Glutamatergic neuron (in vitro differentiated cells): ENCODE data around the gene GPR27. TPM values are rescaled to one million over a fixed set of nuclear protein-coding genes. Genes with fewer than 3 reads are reported as not detected.

ENCODE experiments used
- DNase-seq: peaks from one replicate; pipeline ENCODE4 v3.0.0; 2022
- H3K27ac Mint-ChIP-seq: one replicate; pipeline ENCODE4 v1.8.0; 2020; ENCODE audit warnings: mild to moderate bottlenecking, mixed read lengths, inconsistent platforms; ENCODE audit not compliant: unreplicated experiment
- H3K27me3 Mint-ChIP-seq: one replicate; pipeline ENCODE4 v1.8.0; 2020; ENCODE audit warnings: mild to moderate bottlenecking, moderate library complexity, mixed read lengths, inconsistent platforms; ENCODE audit not compliant: unreplicated experiment
- H3K36me3 Mint-ChIP-seq: one replicate; pipeline ENCODE4 v1.8.0; 2020; ENCODE audit warnings: mild to moderate bottlenecking, mixed read lengths, inconsistent platforms; ENCODE audit not compliant: unreplicated experiment
- H3K4me1 Mint-ChIP-seq: one replicate; pipeline ENCODE4 v1.8.0; 2020; ENCODE audit warnings: mild to moderate bottlenecking, low read depth, mixed read lengths, inconsistent platforms; ENCODE audit not compliant: unreplicated experiment
- H3K4me3 Mint-ChIP-seq: one replicate; pipeline ENCODE4 v1.8.0; 2020; ENCODE audit warnings: mild to moderate bottlenecking, mixed read lengths, inconsistent platforms; ENCODE audit not compliant: unreplicated experiment
- H3K9me3 Mint-ChIP-seq: one replicate; pipeline ENCODE4 v1.8.0; 2020; ENCODE audit warnings: mild to moderate bottlenecking, moderate library complexity, mixed read lengths, inconsistent platforms; ENCODE audit not compliant: unreplicated experiment
- CTCF ChIP-seq: fragments of 200-600 bp; sonication (generic); IDR thresholded peaks from one replicate; pipeline ENCODE4 v1.5.0; 2021; ENCODE audit not compliant: partially characterized antibody, unreplicated experiment
- long read RNA-seq: library from polyadenylated mRNA; unstranded; transcript quantifications from one replicate; pipeline ENCODE4 v2.0.0, GENCODE V29; 2020; ENCODE audit not compliant: unreplicated experiment
- total RNA-seq: library from RNA; stranded (reverse); fragmentation: NEBNext Ultra II Directional; extraction: Animal tissue kit (Norgen Biotek cat#: 25700); gene quantifications from one replicate; pipeline ENCODE4 v1.2.1, GENCODE V29; 2021; ENCODE audit not compliant: unreplicated experiment

GPR27 gene
- 4.7 TPM for total RNA-seq
- long read RNA-seq, partial matches to known transcripts, result 0 of 2 reads
- long read RNA-seq, other reads (novel, unspliced or antisense), result 0 of 2 reads

- H3K9me3 Mint-ChIP-seq, result peaks cover 12% of the 10 kb centered on the region
- peak; percentile 57 for DNase-seq
- TF ChIP-seq CTCF, result no peak
- no peaks in the 10 kb centered on the region for H3K36me3 Mint-ChIP-seq
- peak within 1 kb of the TSS; percentile 70 for H3K4me3 Mint-ChIP-seq
- H3K27me3 Mint-ChIP-seq, result peaks cover 19% of the 10 kb centered on the region
- H3K27ac Mint-ChIP-seq, result no peak within 1 kb of the TSS
- H3K4me1 Mint-ChIP-seq, result peaks cover 3% of the 10 kb centered on the region
Observed at GRCh38 chr3:71753701-71754609, at the start of gene GPR27. GPR27 (plus strand) TSS chr3:71753855; CDS start chr3:71754050, 195 bp downstream.

- Mint-ChIP-seq H3K4me3 (no peak overlapping the region), H3K27ac (no peak overlapping the region), H3K27me3 (no peaks in the 10 kb centered on the region), H3K9me3 (no peaks in the 10 kb centered on the region), H3K4me1 (peaks cover 8% of the 10 kb centered on the region), H3K36me3 (no peaks in the 10 kb centered on the region)
- no peak for DNase-seq
- TF ChIP-seq CTCF, result no peak
Observed at GRCh38 chr3:71704915-71705314, 48.7 kb upstream of the GPR27 start.

- TF ChIP-seq CTCF, result no peak
- H3K4me1 Mint-ChIP-seq, result peaks cover 8% of the 10 kb centered on the region
- no peak for DNase-seq
- no peaks in the 10 kb centered on the region for H3K36me3 Mint-ChIP-seq
- no peak overlapping the region for H3K4me3 Mint-ChIP-seq
- H3K27ac Mint-ChIP-seq, result no peak overlapping the region
- peaks cover 1% of the 10 kb centered on the region for H3K9me3 Mint-ChIP-seq
- H3K27me3 Mint-ChIP-seq, result no peaks in the 10 kb centered on the region
Observed at GRCh38 chr3:71705681-71706080, 48.0 kb upstream of the GPR27 start.

GRCh38 chr3:71707595-71707994, 46.1 kb upstream of the GPR27 start:
- no peak overlapping the region for H3K27ac Mint-ChIP-seq
- H3K36me3 Mint-ChIP-seq, result no peaks in the 10 kb centered on the region
- no peak for DNase-seq
- TF ChIP-seq CTCF, result no peak
- no peaks in the 10 kb centered on the region for H3K27me3 Mint-ChIP-seq
- H3K9me3 Mint-ChIP-seq, result peaks cover 1% of the 10 kb centered on the region
- no peak overlapping the region for H3K4me3 Mint-ChIP-seq
- H3K4me1 Mint-ChIP-seq, result peaks cover 5% of the 10 kb centered on the region
